Lower lobe of right lung (tissue), 2 donors: ENCODE measurements around the gene NUBP2. TPM values are rescaled to one million over a fixed set of nuclear protein-coding genes. Genes with fewer than 3 reads are reported as not detected.

ENCODE experiments used
- ATAC-seq, 2 donors: fragments of 200-7000 bp; cut with Tn5 transposase; one replicate each; pipeline ENCODE4 v1.9.1; 2020 to 2022; ENCODE audit warnings: mild to moderate bottlenecking in 2 of 2, moderate library complexity in 2 of 2
- DNase-seq: peaks from one replicate; pipeline ENCODE4 v3.0.0-alpha.2; 2020
- H3K27ac ChIP-seq: fragments of 200-600 bp; one replicate; pipeline ENCODE4 v1.8.0; 2022
- H3K27me3 ChIP-seq: fragments of 200-600 bp; one replicate; pipeline ENCODE4 v1.8.0; 2022; ENCODE audit warnings: low read depth
- H3K36me3 ChIP-seq: fragments of 200-600 bp; one replicate; pipeline ENCODE4 v1.8.0; 2022; ENCODE audit warnings: mild to moderate bottlenecking
- H3K4me1 ChIP-seq: fragments of 200-600 bp; one replicate; pipeline ENCODE4 v1.8.0; 2022
- H3K4me3 ChIP-seq: fragments of 200-600 bp; one replicate; pipeline ENCODE4 v1.8.0; 2022; ENCODE audit warnings: mild to moderate bottlenecking
- H3K9me3 ChIP-seq: fragments of 200-600 bp; one replicate; pipeline ENCODE4 v1.8.0; 2022
- intact Hi-C: fragments of 100-400 bp; cut with DNase I; formaldehyde crosslinking; loops from one replicate; pipeline ENCODE4 v1.11.0; 2022
- total RNA-seq: library from RNA; stranded (reverse); fragmentation: NEBNext Ultra II Directional; extraction: Animal tissue kit (Norgen Biotek cat#: 25700); gene quantifications from one replicate; pipeline ENCODE4 v1.2.1, GENCODE V29; 2021
- TF ChIP-seq, protein P1 (sequence below): fragments of 200-600 bp; IDR thresholded peaks from one replicate; pipeline ENCODE4 v1.8.0; 2022; ENCODE audit warnings: antibody characterized with exemption, mild to moderate bottlenecking
- donor health status: DM: no; HTN: yes; CAD: no; lungs with severe emphysema.

Gene NUBP2
- total RNA-seq, 1 donor from 2014 or later = 36.0 TPM

DNA sequence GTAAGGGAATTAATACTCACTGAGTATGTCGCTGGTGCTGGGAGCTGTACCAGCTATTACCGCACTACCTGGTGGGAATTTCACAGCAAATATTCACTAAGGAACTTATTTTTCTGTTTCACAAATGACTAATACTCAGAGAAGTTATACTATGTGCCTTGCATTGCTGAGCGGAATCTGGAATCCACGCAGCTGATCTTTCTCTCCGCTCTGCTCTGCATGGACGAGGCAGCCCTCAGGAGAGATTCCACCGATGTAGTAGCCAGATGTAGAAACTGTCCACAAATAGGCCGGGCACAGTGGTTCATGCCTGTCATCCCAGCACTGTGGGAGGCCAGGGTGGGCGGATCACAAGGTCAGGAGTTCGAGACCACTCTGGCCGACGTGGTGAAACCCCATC is 28.6 kb upstream of the NUBP2 start:
- Histone ChIP-seq H3K36me3 (peaks cover 76% of the 10 kb centered on the region), H3K4me1 (no peaks in the 10 kb centered on the region), H3K27me3 (no peaks in the 10 kb centered on the region), H3K27ac (no peak overlapping the region), H3K9me3 (no peaks in the 10 kb centered on the region), H3K4me3 (no peak overlapping the region)
- no peak for ATAC-seq
- TF ChIP-seq, protein P1, sequence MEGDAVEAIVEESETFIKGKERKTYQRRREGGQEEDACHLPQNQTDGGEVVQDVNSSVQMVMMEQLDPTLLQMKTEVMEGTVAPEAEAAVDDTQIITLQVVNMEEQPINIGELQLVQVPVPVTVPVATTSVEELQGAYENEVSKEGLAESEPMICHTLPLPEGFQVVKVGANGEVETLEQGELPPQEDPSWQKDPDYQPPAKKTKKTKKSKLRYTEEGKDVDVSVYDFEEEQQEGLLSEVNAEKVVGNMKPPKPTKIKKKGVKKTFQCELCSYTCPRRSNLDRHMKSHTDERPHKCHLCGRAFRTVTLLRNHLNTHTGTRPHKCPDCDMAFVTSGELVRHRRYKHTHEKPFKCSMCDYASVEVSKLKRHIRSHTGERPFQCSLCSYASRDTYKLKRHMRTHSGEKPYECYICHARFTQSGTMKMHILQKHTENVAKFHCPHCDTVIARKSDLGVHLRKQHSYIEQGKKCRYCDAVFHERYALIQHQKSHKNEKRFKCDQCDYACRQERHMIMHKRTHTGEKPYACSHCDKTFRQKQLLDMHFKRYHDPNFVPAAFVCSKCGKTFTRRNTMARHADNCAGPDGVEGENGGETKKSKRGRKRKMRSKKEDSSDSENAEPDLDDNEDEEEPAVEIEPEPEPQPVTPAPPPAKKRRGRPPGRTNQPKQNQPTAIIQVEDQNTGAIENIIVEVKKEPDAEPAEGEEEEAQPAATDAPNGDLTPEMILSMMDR = no peak
- intact Hi-C loops = no loop called here
- no peak for DNase-seq

DNA sequence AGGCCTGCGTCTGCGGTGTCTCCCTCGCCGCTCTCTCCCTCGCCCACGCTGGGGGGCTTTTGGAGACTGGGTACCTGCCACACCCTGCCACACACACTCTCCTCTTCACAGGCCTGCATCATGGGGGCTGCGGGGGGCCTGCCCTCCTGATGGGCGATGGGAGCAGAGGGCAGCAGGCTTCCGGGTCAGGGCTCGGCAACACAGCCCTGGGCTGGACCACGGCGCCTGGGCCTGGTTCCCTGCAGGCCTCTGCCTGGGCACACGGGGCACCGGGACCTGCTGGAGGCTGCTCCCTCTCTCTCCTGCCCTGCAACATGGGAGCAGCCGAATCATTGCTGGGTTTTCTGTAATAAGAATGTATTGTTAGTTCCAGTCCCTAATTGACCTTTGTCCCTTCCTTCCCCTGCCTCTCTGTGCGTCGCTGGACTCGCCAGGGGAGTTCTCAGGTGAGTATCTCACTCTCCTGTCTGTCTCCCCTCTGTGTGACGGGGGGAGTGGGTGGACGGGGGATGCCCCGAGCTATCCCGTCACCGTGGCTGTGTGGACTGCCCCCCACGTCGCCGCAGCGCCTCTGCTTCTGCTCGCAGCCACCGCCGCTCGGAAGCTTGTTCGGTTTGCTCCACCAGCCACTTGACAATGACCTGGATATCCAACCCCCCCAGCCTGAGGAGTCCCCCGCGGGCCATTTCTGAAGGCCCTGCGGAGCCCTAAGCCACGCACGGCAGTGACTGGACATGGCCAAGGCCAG is 24.9 kb upstream of the NUBP2 start:
- DNase-seq (no peak), ATAC-seq (no peak)
- Histone ChIP-seq H3K4me1 (no peaks in the 10 kb centered on the region), H3K27me3 (no peaks in the 10 kb centered on the region), H3K36me3 (peaks cover 72% of the 10 kb centered on the region), H3K9me3 (no peaks in the 10 kb centered on the region), H3K27ac (no peak overlapping the region), H3K4me3 (no peak overlapping the region)
- intact Hi-C loops = no loop called here
- TF ChIP-seq, protein P1 = no peak

DNA sequence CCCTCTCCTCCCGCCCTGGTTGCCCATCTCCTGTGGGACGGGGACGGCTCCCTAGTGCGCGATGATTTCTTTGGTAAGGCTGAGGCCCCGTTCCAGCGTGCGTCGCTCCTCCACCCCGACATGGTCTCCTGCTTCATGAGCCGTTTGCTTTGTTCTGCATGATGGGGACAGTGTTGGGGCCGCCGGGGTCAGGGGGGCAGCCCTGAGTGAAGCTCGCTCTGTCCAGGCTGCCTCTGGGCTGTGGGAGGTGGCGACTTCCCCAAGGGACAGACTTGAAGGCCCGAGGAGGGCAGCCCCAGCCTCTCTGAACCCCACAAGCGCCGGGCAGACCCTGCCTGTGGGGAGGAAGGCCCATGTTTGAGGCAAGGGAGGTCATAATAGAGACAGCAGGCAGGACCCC is 23.8 kb upstream of the NUBP2 start:
- TF ChIP-seq, protein P1 = no peak
- no peak overlapping the region for H3K27ac ChIP-seq
- no peaks in the 10 kb centered on the region for H3K9me3 ChIP-seq
- no peak overlapping the region for H3K4me3 ChIP-seq
- H3K4me1 ChIP-seq = no peaks in the 10 kb centered on the region
- intact Hi-C loops = no loop called here
- peaks cover 75% of the 10 kb centered on the region for H3K36me3 ChIP-seq
- ATAC-seq (no peak), DNase-seq (no peak)
- H3K27me3 ChIP-seq = no peaks in the 10 kb centered on the region

DNA sequence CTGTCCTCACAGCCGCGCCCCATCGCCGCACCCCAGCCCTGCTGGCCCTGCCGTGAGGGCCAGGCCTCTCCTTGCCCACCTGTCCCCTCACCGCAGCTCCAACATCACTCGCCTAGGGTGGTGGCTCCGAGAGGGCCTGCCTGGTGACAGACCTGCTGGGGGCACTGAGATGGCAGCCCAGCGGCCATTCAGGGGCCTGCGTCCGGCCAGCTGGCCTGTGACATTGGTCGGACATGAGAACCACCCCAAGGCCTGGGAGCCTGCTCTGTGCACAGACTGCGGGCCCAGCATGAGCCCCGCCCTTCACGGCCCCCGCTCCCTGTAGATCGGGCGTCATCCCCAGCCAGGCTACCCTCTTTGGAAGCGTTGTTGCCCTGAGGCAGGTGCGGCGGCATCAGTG is 23.2 kb upstream of the NUBP2 start:
- TF ChIP-seq, protein P1 = no peak
- intact Hi-C loops = no loop called here
- Histone ChIP-seq H3K27me3 (no peaks in the 10 kb centered on the region), H3K27ac (no peak overlapping the region), H3K4me3 (no peak overlapping the region), H3K4me1 (no peaks in the 10 kb centered on the region), H3K9me3 (no peaks in the 10 kb centered on the region), H3K36me3 (peaks cover 75% of the 10 kb centered on the region)
- DNase-seq = no peak
- ATAC-seq = no peak

DNA sequence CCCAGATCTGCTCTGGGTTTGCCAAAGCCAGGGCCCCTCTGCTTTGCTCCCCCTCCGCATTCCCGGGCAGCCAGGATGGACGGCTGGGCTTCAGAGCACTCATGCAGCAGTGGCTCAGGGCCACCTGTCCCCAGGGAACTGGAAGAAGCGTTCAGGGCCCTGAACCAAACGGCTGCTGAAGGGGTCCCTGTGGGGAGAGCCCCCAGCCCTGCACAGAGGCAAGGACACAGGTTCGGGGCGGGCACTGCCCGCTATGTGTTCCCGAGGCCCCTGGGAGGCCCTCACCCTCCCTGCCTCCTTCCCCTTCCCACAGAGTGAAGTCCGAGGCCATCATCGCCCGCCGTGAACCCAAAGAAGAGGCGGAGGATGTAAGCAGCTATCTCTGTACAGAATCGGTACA is 21.8 kb upstream of the NUBP2 start:
- Histone ChIP-seq H3K36me3 (peaks cover 81% of the 10 kb centered on the region), H3K27ac (no peak overlapping the region), H3K9me3 (no peaks in the 10 kb centered on the region), H3K27me3 (no peaks in the 10 kb centered on the region), H3K4me1 (no peaks in the 10 kb centered on the region), H3K4me3 (no peak overlapping the region)
- intact Hi-C loops = no loop called here
- no peak for DNase-seq
- ATAC-seq = no peak
- TF ChIP-seq, protein P1 = no peak
